Measurements from ENCODE around the gene AFM. TPM values are rescaled to one million over a fixed set of nuclear protein-coding genes. Genes with fewer than 3 reads are reported as not detected.

The AFM gene
- total and polyA plus RNA-seq, 2 of the 8 experiments (the other 6 are each of a cell fraction or from before 2014, with no cell fraction given) = not detected

DNA sequence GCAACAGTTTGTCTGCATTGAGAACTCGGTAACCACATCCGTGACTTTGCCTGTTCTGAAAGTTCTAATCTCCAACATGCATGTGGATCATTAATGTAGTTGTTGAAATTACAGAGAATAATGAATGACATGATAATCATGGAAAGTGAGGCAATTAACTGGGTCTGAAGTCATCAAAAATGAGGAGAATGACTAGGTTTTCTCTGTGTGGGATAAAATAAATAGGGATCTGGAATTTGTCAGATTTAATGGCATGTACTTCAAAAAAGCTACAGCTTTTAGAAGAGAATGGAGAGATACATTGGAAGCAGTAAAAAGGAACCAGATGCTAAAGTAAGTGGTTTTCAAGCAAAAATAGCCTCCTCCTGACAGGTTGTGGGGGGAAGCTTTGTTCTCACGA is 59.3 kb downstream of the AFM start (continued):
- TF ChIP-seq MAFK (IDR thresholded peaks at IDR 0.05; ENCODE audit: low read depth, low read length) = no peak
- TF ChIP-seq SIN3A (conservative IDR thresholded peaks at IDR 0.05 in 1 of 2, IDR thresholded peaks at IDR 0.05 in 1 of 2; ENCODE audit: low read depth in 1 of 2, low read length in 2 of 2) = no peak
- no peak for TF ChIP-seq CHD1 (IDR thresholded peaks at IDR 0.05; ENCODE audit: low read depth, low read length)
- no peak for TF ChIP-seq RNF2 (IDR thresholded peaks at IDR 0.05; ENCODE audit: borderline replicate concordance, low read depth, low read length, missing control alignments, poor library complexity, severe bottlenecking)
- no peak for TF ChIP-seq EP300 (IDR thresholded peaks at IDR 0.05; ENCODE audit: borderline replicate concordance in 1 of 2, low read depth in 2 of 2, low read length in 2 of 2)
- TF ChIP-seq TCF12 (IDR thresholded peaks at IDR 0.05; ENCODE audit: low read depth, low read length) = no peak
- TF ChIP-seq RBBP5 (IDR thresholded peaks at IDR 0.05; ENCODE audit: borderline replicate concordance, low read depth, low read length) = no peak
- no peak for TF ChIP-seq YY1 (IDR thresholded peaks at IDR 0.05; ENCODE audit: low read depth, low read length)
